Subcutaneous adipose tissue (tissue), 4 donors: ENCODE results near the gene DAPK1. TPM values are rescaled to one million over a fixed set of nuclear protein-coding genes. Genes with fewer than 3 reads are reported as not detected.

Experiments
- total RNA-seq, 4 donors: library from RNA; depleted of rRNA; stranded (reverse); fragments of >200 nt; gene quantifications; one replicate each; pipeline ENCODE4 v1.1.0, GENCODE V29; 2016
- TF ChIP-seq, protein P1 (sequence below): fragments of 450-650 bp; IDR thresholded peaks from one replicate; pipeline ENCODE4 v1.5.1; 2016; ENCODE audit warnings: low read depth, mild to moderate bottlenecking, control low read depth, antibody characterized with exemption, moderate library complexity

DAPK1 gene
- total RNA-seq, 4 donors from 2014 or later, result 29.5 to 63.2 (median 43.4) TPM

GRCh38 chr9:87481890-87482855 lies 15.5 kb upstream of the DAPK1 start:
- TF ChIP-seq, protein P1, sequence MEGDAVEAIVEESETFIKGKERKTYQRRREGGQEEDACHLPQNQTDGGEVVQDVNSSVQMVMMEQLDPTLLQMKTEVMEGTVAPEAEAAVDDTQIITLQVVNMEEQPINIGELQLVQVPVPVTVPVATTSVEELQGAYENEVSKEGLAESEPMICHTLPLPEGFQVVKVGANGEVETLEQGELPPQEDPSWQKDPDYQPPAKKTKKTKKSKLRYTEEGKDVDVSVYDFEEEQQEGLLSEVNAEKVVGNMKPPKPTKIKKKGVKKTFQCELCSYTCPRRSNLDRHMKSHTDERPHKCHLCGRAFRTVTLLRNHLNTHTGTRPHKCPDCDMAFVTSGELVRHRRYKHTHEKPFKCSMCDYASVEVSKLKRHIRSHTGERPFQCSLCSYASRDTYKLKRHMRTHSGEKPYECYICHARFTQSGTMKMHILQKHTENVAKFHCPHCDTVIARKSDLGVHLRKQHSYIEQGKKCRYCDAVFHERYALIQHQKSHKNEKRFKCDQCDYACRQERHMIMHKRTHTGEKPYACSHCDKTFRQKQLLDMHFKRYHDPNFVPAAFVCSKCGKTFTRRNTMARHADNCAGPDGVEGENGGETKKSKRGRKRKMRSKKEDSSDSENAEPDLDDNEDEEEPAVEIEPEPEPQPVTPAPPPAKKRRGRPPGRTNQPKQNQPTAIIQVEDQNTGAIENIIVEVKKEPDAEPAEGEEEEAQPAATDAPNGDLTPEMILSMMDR, result no peak

DNA sequence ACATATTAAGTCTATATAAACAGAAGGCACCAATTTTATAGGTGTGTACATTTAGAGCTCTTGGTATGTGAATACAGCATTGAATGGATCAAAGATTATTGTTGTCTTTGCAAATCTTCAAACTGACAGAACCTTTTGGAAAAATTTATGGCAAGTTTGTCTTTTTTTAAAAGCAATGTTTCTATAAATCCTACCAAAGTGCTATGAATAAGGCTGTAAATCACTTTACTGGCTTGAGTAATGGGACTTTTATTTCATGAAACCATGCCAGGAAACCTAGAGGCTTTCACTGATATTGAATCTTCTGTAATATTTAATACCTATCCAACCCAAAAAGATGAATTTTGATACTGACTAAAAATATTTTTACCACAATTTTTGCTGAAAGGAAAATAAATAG lies 7.4 kb upstream of the DAPK1 start:
- TF ChIP-seq, protein P1, result no peak

- TF ChIP-seq, protein P1, result no peak
These were observed 6.8 kb upstream of the DAPK1 start for GRCh38 chr9:87490907-87491306.

DNA sequence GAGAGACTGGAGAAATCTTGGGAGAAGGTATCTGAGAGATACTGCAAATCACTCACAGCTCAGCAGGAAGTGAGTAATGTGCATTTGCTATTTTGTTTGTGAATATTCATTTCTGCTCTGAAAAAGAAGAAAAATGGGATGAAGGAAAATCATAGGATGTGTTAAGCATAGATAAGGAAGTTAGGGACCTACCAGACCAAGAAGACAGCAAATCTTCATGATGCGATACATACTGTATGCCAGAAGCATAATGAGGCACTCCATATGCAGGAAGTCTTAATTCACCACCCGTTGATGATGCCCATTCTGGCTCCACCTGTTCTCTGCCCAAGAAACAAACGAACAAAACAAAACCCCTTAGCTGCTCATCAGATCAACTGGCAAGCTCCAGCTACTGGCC lies 6.1 kb upstream of the DAPK1 start:
- TF ChIP-seq, protein P1, result no peak

- TF ChIP-seq, protein P1, result no peak
These were observed 5.0 kb upstream of the DAPK1 start for GRCh38 chr9:87492642-87493041.

DNA sequence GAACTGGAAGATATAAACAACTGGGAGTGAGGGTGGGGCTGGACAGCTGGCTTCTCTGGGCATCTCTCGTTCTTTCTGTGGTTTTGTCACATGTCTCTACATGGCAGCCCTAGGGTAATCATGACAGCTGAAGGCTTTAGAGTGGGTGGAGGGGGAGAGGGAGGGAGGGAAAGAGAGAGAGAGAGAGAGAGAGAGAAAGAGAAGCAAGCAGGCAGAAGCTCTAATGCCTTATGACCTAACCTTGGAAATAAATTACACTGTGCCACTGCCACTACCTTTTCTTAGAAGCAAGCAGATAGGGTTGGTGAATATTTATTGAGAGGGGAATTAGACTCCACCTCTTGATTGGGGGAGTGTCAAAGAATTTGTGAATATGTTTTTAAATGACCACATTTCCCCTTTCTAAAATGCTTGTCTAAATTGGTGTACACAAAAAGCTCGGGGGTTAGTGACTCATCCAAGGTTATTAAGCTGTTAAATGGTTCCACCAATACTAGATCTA lies 2.6 kb upstream of the DAPK1 start:
- TF ChIP-seq, protein P1, result no peak

DNA sequence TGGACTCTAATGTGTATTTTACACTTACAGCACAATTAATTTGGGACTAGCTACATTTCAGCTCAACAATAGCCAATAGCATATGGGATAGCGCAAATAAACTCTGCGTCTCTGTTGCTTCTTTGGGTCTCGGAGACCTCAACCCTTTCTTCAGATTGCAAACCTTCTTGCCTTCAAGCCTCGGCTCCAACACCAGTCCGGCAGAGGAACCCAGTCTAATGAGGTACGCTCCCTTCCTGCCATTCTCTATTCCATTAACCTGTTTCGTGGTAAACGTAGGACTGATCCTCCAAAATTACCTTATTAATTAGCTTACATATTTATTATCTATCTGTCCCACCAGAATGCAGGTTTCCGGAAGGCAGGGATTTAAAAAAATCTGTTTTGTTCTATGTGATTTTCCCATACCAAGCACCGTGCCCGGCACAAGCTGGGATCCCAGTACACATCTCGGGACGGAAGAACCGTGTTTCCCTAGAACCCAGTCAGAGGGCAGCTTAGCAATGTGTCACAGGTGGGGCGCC lies 525 bp upstream of the DAPK1 start:
- TF ChIP-seq, protein P1, result no peak
